Forelimb muscle (tissue), 1 donor: ENCODE results near the gene NOX1. TPM values are rescaled to one million over a fixed set of nuclear protein-coding genes. Genes with fewer than 3 reads are reported as not detected.

Source experiments
- DNase-seq: peaks from one replicate; pipeline ENCODE4 v3.0.0-alpha.2; 2013; ENCODE audit warnings: low read depth
- polyA plus RNA-seq: library from polyadenylated mRNA; unstranded; fragments of 120-200 nt; gene quantifications from one replicate; pipeline ENCODE4 v1.2.1, GENCODE V29; 2013; ENCODE audit not compliant: insufficient read length

The NOX1 gene
- 0.22 TPM for polyA plus RNA-seq

DNA sequence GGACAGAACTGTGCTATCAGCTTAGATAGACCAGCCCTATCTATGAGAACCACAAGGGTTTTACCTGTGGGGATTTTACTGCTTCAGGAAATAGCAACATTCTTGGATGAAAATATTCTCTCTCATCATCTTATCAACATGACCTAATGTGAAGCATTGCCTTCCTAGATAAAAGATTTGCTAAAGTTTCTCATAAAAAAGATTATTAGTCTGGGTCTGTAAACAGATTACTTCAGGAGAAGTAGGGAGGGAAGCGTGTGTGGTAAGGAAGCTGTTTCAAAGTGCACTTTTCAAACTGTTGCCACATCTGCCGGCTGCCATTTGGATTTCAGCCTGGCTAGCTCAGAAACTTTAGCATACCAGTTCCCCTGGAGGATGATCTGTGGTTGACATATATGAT is at the start of gene NOX1:
NOX1 (minus strand) TSS at position 35 of the 400 bp plus-strand sequence. CDS start 220 bp downstream, outside the sequence.
- no peak for DNase-seq

DNA sequence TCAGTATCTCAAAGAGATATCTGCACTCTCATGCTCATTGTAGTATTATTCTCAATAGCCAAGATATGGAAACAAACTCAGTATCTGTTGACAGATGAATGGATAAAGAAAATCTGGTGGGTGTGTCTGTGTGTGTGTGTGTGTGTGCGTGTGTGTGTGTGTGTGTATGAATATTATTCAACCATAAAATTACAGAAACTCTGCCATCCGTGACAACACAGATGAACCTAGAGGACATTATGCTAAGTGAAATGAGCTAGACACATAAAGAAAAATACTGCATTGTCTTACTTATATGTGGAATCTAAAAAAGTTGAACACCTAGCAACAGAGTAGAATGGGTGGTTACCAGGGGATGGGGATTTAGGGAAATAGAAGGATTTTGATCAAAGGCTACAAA is 41.4 kb upstream of the NOX1 start:
- no peak for DNase-seq

DNA sequence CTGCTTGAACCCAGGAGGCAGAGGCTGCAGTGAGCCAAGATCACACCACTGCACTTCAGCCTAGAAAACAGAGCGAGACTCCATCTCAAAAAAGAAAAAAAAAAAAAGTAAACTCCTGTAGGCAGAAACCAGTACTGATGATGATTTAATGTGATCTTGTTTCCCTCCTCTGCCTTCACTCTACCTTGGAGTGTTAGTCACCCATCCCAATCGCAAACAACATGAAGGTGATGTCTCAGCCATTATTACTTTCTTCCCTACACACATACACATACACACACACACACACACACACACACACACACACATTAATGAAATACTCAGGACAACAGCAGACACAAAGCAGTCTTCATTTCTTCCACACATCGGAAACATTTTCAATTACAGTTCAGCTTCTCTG is 39.0 kb upstream of the NOX1 start:
- no peak for DNase-seq

DNA sequence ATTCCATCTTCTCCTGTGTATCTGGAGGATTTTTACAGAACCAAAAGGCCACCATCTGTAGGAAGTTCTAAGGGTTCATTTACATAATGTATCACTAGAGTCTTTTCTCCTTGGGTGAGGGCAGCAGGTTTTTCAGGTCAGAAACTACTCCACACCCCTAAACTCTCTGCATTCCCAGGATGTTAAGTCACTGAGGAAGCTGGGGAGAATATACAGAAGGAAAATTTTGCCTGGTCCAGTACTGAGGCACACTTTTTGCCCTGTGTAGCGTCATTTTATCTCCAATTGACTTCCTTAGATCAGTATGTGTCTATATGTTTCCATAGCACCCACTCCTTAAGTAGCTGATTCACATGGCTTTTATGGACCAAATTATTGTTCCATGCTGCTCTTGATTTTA is 37.6 kb upstream of the NOX1 start:
- DNase-seq, result no peak

DNA sequence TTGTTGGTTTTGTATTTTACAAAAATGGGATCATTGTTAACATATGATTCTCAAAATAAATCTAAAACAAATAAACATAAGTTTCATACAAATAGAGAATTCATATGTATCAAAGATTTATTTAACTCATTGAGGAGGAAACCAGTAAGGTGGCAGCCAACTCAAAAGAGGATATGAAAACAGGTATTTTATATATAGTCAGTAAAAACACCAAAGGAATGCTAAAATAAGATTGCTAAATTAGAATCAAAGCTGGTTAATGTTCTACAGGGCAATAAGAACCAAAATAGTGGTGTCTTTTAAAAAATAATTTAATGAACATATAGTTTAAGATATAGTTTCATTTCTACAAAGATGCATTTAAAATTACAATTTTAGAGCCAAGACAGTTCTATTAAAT is 31.5 kb upstream of the NOX1 start:
- no peak for DNase-seq

DNA sequence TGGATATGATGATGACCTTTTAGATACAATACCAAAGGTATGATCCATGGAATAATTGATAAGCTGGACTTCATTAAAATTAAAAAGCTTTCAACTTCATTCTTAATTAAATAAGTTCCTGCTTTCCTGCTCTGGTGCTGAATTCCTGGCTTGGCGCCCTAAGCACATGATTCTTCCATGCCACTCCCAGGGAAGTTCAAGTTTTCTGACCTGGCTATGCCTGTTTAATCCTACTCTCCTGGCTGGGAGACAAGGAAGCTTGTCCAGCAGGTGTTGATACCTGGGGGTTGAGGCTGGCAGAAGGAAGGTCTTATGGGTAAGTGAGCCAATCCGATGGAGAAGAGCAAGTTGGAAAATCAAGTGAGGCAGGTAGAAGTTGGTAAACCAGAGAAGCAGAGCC is 30.3 kb upstream of the NOX1 start:
- no peak for DNase-seq

DNA sequence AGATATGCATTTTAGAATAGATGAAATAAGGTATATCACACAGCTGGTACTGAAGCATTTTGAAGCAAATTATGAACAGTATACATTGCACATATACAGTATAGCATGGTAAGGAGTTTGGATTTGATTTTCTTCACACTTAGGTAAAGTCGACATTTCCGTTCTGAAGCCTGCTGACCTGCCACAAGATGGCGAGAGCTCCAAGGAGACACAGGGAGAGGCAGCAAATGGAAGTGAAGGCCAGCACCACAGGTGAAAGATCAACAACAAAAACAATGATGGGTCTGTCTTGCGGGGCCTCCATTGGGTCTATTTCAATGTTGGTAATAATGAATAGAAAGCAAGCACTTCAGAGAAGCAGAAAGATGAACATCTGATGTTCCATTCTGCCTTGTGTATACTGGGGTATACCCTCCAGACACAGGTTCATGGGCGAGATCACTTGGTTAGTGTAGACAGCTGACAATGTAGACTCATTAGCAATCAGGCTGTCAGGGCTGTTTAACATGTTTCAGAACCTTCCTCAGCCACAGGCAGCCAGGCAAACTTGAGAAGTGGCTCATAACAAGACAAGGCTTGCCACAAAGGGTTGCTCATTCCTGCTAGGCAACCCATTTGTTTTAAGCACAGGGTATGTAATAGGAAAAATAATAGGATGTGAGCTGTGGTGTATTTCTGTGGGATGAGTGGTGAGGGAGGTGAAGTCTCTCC is 21.4 kb upstream of the NOX1 start:
- no peak for DNase-seq

DNA sequence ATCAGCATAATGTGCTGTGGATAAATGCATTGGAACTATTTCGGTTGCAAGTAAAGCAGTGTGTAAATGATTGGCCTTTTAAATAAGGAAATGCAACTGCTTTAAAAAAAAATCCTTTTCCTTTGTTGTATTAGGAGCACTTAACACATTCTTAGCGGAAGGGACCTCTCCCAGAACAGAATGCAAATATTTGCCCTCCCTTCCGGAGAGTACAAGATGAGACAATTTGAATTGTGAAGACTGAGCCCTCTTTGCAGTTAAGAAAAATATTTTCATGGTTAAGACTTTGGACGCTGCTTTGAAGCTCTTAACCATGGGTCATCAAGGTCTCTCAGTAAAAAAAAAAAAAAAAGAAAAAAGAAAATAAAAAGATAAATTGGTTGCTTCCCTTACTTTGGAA is 9.5 kb upstream of the NOX1 start:
- DNase-seq, result no peak

DNA sequence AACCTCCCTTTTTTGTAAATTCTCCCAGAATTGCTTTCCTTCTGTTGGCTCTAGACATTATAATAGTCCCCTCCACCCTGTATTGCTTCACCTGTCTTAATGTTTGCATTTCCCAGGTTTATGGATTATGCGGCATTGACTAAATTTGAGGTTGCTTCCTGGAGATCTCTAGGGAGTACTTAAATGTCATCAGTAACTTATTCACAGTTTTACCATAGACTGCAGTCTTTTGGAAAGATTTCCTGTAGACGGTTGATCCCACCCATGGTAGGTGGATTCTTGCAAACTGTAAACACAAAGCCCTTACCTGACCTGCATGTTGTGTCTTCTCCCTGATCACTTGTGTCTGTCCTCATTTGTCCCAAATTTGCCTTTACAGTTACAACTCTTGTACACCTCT is 6.2 kb upstream of the NOX1 start:
- DNase-seq, result no peak

DNA sequence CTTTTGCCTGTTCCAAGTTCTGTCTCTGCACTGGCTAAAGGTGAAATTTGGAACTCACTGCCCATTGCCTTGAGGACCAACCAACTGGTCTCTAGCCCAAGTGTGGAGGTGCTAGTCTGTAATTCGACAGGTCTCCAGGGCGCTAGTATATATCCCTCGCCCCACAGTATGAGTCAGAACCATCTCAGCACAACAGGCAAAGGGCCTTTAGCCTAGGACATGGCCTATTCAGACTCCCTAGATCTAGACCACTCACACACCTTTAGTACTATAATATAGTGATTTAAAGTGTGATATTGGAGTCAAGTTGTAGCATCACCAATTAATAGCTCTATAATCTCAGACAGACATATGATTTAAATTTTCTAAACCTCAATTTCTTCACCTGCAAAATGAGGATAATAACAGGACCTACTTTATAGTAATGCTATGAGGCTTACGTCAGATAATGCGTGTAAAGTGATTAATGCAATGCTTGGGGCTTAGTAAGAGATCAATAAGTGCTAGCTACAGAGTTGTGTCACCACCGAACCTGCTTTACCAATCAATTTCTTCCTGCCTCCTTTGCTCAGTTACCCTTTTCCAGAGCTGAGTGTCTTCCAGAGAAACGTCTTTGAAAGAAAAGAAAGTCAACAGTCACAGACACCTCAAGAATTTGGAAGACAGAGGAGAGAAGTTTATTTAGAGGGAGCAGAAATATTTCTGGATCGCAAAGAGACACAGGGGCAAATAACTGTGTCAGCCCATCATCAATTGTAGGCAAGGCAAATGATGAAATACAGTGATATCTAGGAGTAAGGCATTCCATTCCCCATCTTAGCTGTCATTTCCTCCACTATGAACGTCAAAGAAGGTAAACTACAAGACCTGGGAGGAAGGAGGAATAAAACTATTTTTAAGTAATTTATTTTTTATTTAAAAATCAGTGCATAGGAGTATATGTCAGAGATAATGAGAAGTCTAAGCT is 2.3 kb downstream of the NOX1 start:
- no peak for DNase-seq

DNA sequence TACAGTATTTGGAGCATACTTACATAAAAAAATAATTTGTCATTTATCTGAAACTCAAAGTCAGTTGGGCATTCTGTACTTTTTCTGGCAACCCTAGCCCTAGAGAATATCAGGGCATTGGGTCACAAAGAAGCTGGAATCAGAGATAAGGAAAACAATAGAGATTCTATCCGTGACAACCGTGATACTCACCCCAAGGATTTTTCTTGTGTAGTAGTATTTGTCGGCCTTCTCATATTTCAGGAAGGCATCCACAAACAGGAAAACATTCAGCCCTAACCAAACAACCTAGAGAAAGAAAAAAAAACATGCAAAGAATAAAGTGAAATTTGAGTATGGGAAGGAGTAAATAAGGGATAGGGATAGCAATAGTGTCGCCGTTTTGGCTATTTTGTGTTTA is 3.6 kb downstream of the NOX1 start:
- DNase-seq, result no peak

DNA sequence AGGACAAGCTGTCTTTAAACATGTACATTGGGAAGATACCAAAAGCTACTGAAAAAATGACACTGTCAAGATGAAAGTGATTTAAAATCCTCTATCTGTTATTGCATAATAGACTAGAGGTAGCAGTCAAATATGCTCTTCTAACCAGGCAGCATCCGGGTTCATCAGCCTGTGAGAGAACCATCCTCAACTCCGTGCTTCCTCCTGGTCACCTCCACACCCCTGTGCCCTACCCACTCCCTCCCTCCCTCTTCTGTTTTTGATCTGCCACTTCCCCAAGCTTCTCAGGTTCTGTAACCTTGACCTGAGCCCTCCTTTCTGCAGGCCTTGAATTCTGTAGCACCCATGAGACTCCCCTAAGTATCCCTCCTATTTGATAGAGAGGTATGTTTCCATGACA is 5.9 kb downstream of the NOX1 start:
- no peak for DNase-seq

DNA sequence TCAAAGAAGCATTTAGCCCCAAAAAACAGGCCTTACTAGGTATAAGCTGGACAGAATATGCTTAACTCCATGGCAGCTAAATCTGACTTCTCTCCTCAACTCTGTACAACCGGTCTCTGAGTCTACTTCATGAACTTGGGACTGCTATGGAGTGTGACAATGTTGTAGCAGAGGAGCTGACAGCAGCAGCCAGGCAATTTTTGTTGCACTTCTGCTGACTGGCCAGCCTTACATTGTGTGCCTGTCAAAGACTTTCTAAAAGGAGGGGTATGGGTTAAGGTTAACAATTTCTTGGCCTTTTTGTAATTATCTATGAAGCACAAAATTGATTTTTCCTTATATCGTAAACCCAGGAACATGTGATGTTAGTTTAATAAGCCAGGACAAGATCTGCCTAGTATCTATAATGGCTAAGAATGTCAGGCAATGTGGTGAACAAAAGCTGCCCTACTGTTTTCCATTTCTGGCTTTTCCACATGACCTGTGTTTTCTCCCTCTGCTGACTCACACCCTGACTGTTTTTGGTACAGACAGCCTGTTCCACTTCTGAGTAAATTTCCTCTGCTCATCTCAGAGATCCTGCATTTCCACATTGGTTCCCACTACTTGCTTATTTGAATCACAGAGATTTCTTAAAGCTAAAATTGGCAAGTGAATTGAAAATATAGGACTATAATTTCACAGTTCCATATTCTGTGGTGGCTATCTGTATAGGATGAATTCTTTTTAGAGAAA is 9.3 kb downstream of the NOX1 start:
- no peak for DNase-seq

DNA sequence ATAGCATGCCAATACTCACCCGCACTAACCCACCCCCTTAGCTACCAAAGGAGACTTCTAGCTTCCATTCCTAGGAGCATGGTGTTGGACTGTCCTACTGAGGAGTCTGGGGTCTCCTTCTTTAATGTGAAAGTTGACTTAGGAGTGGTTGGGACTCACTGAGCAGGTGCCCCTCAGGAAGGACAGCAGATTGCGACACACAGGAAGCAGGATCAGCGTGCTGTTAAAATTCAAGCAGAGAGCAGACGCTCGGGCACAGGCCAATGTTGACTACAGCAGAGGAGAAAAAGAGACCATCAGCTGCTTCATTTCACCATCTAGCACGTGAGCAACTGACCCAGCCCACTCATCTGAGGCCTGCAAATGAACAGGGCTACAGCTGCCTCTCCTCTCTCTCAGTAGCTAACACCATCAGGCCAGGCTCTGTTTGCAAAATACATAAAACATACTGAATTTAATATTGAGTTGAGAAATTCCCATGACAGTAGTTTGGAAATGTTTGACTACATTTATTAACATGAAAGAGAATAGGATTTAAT is 10.8 kb downstream of the NOX1 start:
- no peak for DNase-seq

DNA sequence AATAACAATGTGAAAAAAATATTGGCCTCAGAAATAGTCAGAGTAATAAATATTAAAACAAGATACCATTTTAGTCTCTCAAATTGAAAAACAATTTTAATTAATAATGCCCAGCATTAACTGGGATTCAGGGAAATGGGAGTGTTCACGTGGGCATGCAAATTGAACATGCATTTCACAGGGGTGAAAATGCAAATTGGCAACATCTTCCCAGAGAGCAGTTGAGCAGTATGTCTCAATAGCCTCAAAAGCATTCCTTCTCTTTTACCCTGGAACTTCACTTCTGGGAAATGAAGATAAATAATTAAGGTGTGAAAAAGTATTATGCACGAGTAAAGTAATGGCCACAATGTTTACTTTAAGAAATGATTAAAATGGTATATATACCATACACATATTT is 21.3 kb downstream of the NOX1 start:
- DNase-seq, result no peak

DNA sequence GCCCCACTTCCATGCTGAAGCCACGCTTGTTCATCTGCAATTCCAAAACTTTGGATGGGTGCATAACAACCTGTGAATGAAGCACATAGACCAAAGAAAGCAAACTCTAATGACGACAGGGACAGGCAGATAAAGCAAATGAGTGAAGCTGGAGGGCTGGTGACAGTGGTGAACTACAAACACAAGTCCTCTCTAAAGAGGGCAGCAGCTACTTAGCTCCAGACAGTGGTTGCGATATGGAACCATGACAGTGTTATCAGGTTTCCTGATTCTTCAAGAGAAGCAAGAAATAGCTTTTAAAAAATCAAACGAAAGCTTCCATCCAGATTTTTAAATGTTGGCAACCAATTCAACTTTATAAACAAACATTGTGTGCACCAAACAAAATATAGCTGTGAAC is 23.8 kb downstream of the NOX1 start:
- no peak for DNase-seq

DNA sequence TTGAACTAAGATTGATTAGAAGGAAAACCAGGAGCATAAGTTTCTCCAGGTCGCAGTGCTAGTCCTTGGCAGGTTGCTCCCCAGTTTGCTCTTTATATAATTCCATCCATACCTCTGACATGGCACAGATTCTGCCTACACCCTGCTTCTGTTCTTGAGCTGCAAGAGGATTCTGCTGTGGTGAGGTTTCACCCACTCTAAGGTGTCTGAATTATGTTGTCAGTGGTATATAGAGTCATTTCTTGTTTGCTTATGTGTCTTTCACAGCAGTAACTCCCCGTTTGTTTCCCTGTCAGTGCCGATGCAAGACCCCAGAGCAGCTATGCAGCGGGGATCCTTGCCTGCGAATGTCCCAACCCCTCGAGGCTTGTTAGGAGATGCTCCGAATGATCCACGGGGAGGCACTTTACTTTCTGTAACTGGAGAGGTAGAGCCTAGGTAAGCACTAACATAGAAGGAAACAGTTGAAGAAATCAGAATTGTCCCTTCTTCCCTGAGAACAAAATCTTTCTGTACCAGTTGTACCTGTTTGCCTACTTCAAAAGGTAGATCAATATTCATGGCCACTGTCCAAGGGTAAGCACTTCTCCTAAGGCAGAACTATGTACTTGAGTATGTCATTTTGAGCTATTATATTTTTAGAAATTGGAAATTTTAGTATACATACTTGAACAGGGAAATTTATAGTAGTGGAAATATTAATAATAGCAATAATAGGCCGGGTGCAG is 42.8 kb downstream of the NOX1 start:
- no peak for DNase-seq

DNA sequence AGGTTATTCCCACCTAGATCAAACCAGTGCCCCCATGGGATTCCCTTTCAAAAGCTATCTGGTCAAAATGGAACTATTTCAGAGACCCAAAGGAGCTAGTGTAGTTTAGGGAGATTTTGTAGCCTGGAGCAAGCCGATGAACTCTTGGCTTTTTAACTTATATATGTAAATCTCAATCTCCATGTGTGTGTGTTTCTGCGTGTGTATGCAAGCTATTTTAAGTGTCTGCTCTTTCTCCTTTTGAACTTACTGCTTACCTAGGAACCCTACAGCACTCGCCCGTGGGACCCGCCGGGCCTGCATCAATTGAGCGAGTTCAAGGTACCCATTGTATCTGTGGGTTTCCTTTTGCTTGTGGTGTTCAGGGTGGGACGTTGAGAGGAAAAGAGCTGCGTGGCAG is 43.6 kb downstream of the NOX1 start:
- DNase-seq, result no peak

DNA sequence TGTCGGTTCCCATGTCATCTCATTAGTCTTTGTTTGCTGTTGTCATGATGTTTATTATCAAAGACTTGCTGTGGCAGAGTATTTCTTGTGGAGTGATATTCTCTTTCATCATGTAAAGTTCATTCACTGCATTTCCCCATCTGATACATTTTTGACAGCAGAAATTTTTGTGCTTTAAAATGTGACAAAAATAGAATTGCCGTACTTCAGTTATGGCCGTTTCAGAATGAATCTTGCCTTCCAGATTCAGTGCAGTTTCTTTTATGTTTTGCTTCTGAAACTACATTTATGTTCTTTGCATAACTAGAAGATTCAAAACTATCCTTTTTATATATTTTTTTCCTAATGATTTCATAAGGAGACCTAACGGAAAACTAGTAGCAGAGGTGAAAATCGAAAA is 44.0 kb downstream of the NOX1 start:
- no peak for DNase-seq

DNA sequence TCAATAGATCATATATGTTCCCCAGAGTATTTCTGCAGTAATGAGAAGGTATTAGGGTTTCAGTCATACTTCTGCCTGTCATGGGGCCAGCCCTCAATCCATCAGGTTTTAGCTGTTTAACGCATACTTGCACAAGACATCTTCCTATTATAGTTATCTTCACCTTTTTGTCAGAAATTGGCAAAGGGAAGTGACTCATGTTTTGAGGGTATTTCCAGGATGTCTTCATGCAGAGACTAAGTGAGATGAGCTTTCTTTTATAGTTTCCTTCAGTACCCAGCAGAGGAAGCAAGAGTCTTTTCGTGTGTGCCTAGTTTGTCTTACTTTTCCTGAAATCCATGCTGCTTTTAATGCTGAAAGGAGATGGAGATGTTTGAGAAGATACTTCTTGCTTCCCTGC is 44.4 kb downstream of the NOX1 start:
- DNase-seq, result no peak
